GM23248 (cell line): ENCODE results near the gene ARHGEF1. TPM values are rescaled to one million over a fixed set of nuclear protein-coding genes. Genes with fewer than 3 reads are reported as not detected.

Experiments
- DNase-seq: peaks from one replicate; pipeline ENCODE4 v3.0.0-alpha.2; 2015
- H2AFZ ChIP-seq: fragments of 200-600 bp; sonication (generic); 2 replicates; pipeline ENCODE4 v1.6.1; 2016; ENCODE audit warnings: antibody characterized with exemption
- H3F3A ChIP-seq: fragments of 200-600 bp; sonication (generic); 2 replicates; pipeline ENCODE4 v1.6.1; 2016; ENCODE audit warnings: mild to moderate bottlenecking, antibody characterized with exemption, mixed run types; ENCODE audit not compliant: insufficient read depth
- H3K27ac ChIP-seq: fragments of 200-600 bp; sonication (generic); 2 replicates; pipeline ENCODE4 v1.5.1; 2016; ENCODE audit warnings: mild to moderate bottlenecking
- H3K27me3 ChIP-seq: fragments of 200-600 bp; sonication (generic); replicated peaks from 2 replicates; pipeline ENCODE4 v1.6.1; 2016; ENCODE audit warnings: mild to moderate bottlenecking; ENCODE audit not compliant: insufficient read depth
- H3K36me3 ChIP-seq: fragments of 200-600 bp; sonication (generic); 2 replicates; pipeline ENCODE4 v1.6.1; 2016; ENCODE audit warnings: low read depth, mild to moderate bottlenecking
- H3K4me1 ChIP-seq: fragments of 200-600 bp; sonication (generic); 2 replicates; pipeline ENCODE4 v1.6.1; 2016; ENCODE audit warnings: mild to moderate bottlenecking; ENCODE audit not compliant: insufficient read depth
- H3K4me2 ChIP-seq: fragments of 200-600 bp; sonication (generic); one replicate; pipeline ENCODE4 v1.6.1; 2016; ENCODE audit warnings: mild to moderate bottlenecking; ENCODE audit not compliant: unreplicated experiment
- H3K4me3 ChIP-seq: fragments of 200-600 bp; sonication (generic); 2 replicates; pipeline ENCODE4 v1.5.1; 2016; ENCODE audit warnings: mild to moderate bottlenecking
- H3K79me2 ChIP-seq: fragments of 200-600 bp; sonication (generic); 2 replicates; pipeline ENCODE4 v1.6.1; 2016; ENCODE audit warnings: mild to moderate bottlenecking; ENCODE audit not compliant: insufficient read depth
- H3K9ac ChIP-seq: fragments of 200-600 bp; sonication (generic); 2 replicates; pipeline ENCODE4 v1.6.1; 2016; ENCODE audit warnings: mild to moderate bottlenecking
- H3K9me2 ChIP-seq: fragments of 200-600 bp; sonication (generic); 2 replicates; pipeline ENCODE4 v1.6.1; 2016; ENCODE audit warnings: mixed run types, mild to moderate bottlenecking, moderate library complexity; ENCODE audit not compliant: insufficient read depth
- H3K9me3 ChIP-seq: fragments of 200-600 bp; sonication (generic); one replicate; pipeline ENCODE4 v1.6.1; 2017; ENCODE audit warnings: low read depth
- H4K20me1 ChIP-seq: fragments of 200-600 bp; sonication (generic); 2 replicates; pipeline ENCODE4 v1.6.0; 2016; ENCODE audit not compliant: insufficient read depth
- EZH2 ChIP-seq: fragments of 200-600 bp; sonication (generic); IDR thresholded peaks from 2 replicates; pipeline ENCODE4 v1.6.1; 2018; ENCODE audit warnings: antibody characterized with exemption, mild to moderate bottlenecking; ENCODE audit not compliant: insufficient read depth, poor library complexity, severe bottlenecking
- EZH2phosphoT487 ChIP-seq: fragments of 200-600 bp; sonication (generic); IDR thresholded peaks from 2 replicates; pipeline ENCODE4 v1.6.1; 2018; ENCODE audit warnings: antibody characterized with exemption, moderate library complexity, mild to moderate bottlenecking, low read depth; ENCODE audit not compliant: insufficient read depth
- WGBS, 2 experiments: methylation state at CpG; one replicate each; pipeline ENCODE4 v1.1.6; 2015 to 2017; ENCODE audit warnings: low lambda C conversion rate in 2 of 2, low coverage in 1 of 2; ENCODE audit errors: missing lambda C conversion rate in 2 of 2; 5-methylcytosine and 5-hydroxymethylcytosine counted together
- in situ Hi-C: fragments of 300-500 bp; cut with MboI; formaldehyde crosslinking; loops from 2 replicates; pipeline ENCODE4 v1.15.0; 2020
- polyA plus RNA-seq: library from polyadenylated mRNA; unstranded; fragments of >200 nt; fragmentation: Nextera tagmentation; extraction: Ambion mirVana; gene quantifications from 2 replicates; pipeline ENCODE4 v1.2.1, GENCODE V29; 2016
- total RNA-seq: library from RNA; depleted of rRNA; stranded (reverse); fragments of >200 nt; shearing (Covaris generic); gene quantifications from 2 replicates; pipeline ENCODE4 v1.2.3, GENCODE V29; 2014

The ARHGEF1 gene
- total and polyA plus RNA-seq, 2 experiments from 2014 or later = 46.2 to 49.6 TPM

- Histone ChIP-seq H3K36me3 (no peaks in the 10 kb centered on the region), H3K27me3 (peaks cover 25% of the 10 kb centered on the region), H2AFZ (no peak overlapping the region), H3K4me1 (no peaks in the 10 kb centered on the region), H3K27ac (no peak overlapping the region), H3K79me2 (no peaks in the 10 kb centered on the region), H3F3A (no peaks in the 10 kb centered on the region), H3K9me2 (no peaks in the 10 kb centered on the region), H3K4me3 (no peak overlapping the region), H3K9ac (no peak overlapping the region), H3K4me2 (no peak overlapping the region), H4K20me1 (no peaks in the 10 kb centered on the region), H3K9me3 (no peaks in the 10 kb centered on the region)
- in situ Hi-C loops = no loop called here
- no peak for DNase-seq
- TF ChIP-seq EZH2 = no peak
- no peak for TF ChIP-seq EZH2phosphoT487
- 56 to 60% methylated on average over 10 to 11 of the region's 11 CpGs for WGBS, 2 experiments
Observed at GRCh38 chr19:41908724-41909464, 25.9 kb downstream of the ARHGEF1 start.

GRCh38 chr19:41909706-41910105 is 26.7 kb downstream of the ARHGEF1 start:
- no peak for TF ChIP-seq EZH2
- no peak for TF ChIP-seq EZH2phosphoT487
- H2AFZ ChIP-seq = no peak overlapping the region
- H3K79me2 ChIP-seq = no peaks in the 10 kb centered on the region
- H3K36me3 ChIP-seq = no peaks in the 10 kb centered on the region
- no peaks in the 10 kb centered on the region for H3K9me3 ChIP-seq
- DNase-seq = no peak
- in situ Hi-C loops = no loop called here
- no peak overlapping the region for H3K4me3 ChIP-seq
- H3F3A ChIP-seq = no peaks in the 10 kb centered on the region
- no peaks in the 10 kb centered on the region for H3K9me2 ChIP-seq
- no peaks in the 10 kb centered on the region for H4K20me1 ChIP-seq
- WGBS, 2 experiments = 22 to 24% methylated on average over 13 of the region's 13 CpGs
- no peak overlapping the region for H3K27ac ChIP-seq
- peaks cover 30% of the 10 kb centered on the region for H3K27me3 ChIP-seq
- no peaks in the 10 kb centered on the region for H3K4me1 ChIP-seq
- no peak overlapping the region for H3K4me2 ChIP-seq
- H3K9ac ChIP-seq = no peak overlapping the region

DNA sequence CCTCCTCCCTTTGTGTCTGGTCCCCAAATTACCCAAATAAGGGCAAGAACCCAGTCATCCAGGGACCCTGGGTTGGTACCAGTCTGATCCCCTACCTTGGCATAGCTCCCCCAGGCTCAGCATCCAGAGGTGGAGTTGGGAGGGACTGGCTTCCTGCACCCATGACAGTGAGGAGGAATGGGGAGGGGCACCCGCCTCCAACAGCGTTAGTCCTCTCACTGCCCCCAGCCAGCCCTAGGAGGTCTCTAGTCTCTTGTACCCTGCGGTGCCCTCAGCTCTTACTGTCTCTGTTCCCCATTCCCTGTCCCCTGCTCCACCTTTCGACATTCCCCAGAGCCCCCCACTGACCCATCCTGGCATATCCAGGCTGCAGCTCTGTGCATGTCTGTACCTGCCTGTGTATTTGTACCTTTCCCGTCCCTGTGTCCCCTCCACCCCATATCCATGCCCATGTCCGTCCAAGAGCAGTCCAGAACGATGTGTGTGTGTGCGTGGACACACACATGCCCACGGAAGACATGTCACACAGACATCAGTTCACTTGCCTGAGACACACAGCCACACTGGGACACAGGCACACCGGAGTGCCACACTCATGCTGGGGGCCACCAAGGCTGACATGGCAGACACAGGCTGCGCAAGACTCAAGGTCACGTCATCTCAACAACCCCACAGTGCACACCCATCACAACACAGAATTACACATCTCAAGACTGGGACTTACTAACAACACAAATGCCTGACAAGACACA is 27.4 kb downstream of the ARHGEF1 start:
- no peaks in the 10 kb centered on the region for H3K79me2 ChIP-seq
- no peak overlapping the region for H3K9ac ChIP-seq
- in situ Hi-C loops = no loop called here
- H3K4me1 ChIP-seq = no peaks in the 10 kb centered on the region
- no peaks in the 10 kb centered on the region for H3K9me3 ChIP-seq
- H2AFZ ChIP-seq = no peak overlapping the region
- 50 to 51% methylated on average over 12 of the region's 12 CpGs for WGBS, 2 experiments
- H4K20me1 ChIP-seq = no peaks in the 10 kb centered on the region
- H3K27me3 ChIP-seq = peaks cover 31% of the 10 kb centered on the region
- no peak overlapping the region for H3K4me3 ChIP-seq
- TF ChIP-seq EZH2phosphoT487 = no peak
- no peak for TF ChIP-seq EZH2
- no peaks in the 10 kb centered on the region for H3F3A ChIP-seq
- no peaks in the 10 kb centered on the region for H3K36me3 ChIP-seq
- DNase-seq = no peak
- H3K27ac ChIP-seq = no peak overlapping the region
- H3K4me2 ChIP-seq = no peak overlapping the region
- no peaks in the 10 kb centered on the region for H3K9me2 ChIP-seq

- DNase-seq = no peak
- Histone ChIP-seq H3K4me2 (no peak overlapping the region), H3K4me1 (no peaks in the 10 kb centered on the region), H3K36me3 (no peaks in the 10 kb centered on the region), H3K9me3 (no peaks in the 10 kb centered on the region), H2AFZ (no peak overlapping the region), H3F3A (no peaks in the 10 kb centered on the region), H3K27ac (no peak overlapping the region), H3K27me3 (peaks cover 39% of the 10 kb centered on the region), H3K9ac (no peak overlapping the region), H3K4me3 (no peak overlapping the region), H4K20me1 (no peaks in the 10 kb centered on the region), H3K9me2 (no peaks in the 10 kb centered on the region), H3K79me2 (no peaks in the 10 kb centered on the region)
- 50 to 57% methylated on average over 13 of the region's 13 CpGs for WGBS, 2 experiments
- in situ Hi-C loops = no loop called here
- no peak for TF ChIP-seq EZH2
- TF ChIP-seq EZH2phosphoT487 = no peak
Observed at GRCh38 chr19:41910992-41911888, 28.3 kb downstream of the ARHGEF1 start.
